Spleen (tissue), 11 donors: ENCODE results near the gene CDC42BPG. TPM values are rescaled to one million over a fixed set of nuclear protein-coding genes. Genes with fewer than 3 reads are reported as not detected.

ENCODE experiments used
- DNase-seq: peaks from one replicate; pipeline ENCODE4 v3.0.0-alpha.2; 2020
- H3K27ac ChIP-seq, 8 donors: fragments of 200-600 bp; sonication (generic) in 7 of 8; 1 replicate in 4 of 8; 2 replicates in 4 of 8; pipeline versions ENCODE4 v1.5.0 to v1.8.0; 2016 to 2021; ENCODE audit warnings: inconsistent platforms in 4 of 8, mild to moderate bottlenecking in 4 of 8, moderate library complexity in 1 of 8
- H3K27me3 ChIP-seq, 7 donors: fragments of 200-600 bp; sonication (generic) in 6 of 7; replicated peaks in 1 of 7; 1 replicate in 4 of 7; 2 replicates in 3 of 7; pipeline versions ENCODE4 v1.5.0 to v1.8.0; 2016 to 2021; ENCODE audit warnings: inconsistent platforms in 3 of 7, mild to moderate bottlenecking in 1 of 7
- H3K36me3 ChIP-seq, 6 donors: fragments of 200-600 bp; sonication (generic) in 5 of 6; 1 replicate in 4 of 6; 2 replicates in 2 of 6; pipeline versions ENCODE4 v1.5.0 to v1.8.0; 2016 to 2021; ENCODE audit warnings: inconsistent platforms in 2 of 6
- H3K4me1 ChIP-seq, 6 donors: fragments of 200-600 bp; sonication (generic) in 5 of 6; 1 replicate in 3 of 6; 2 replicates in 3 of 6; pipeline versions ENCODE4 v1.5.0 to v1.8.0; 2016 to 2021; ENCODE audit warnings: inconsistent platforms in 3 of 6
- H3K4me3 ChIP-seq, 8 donors: fragments of 200-600 bp; sonication (generic) in 7 of 8; 1 replicate in 4 of 8; 2 replicates in 4 of 8; pipeline versions ENCODE4 v1.5.0 to v1.8.0; 2016 to 2021; ENCODE audit warnings: inconsistent platforms in 4 of 8, mild to moderate bottlenecking in 4 of 8, moderate library complexity in 2 of 8
- H3K9me3 ChIP-seq, 8 donors: fragments of 200-600 bp; sonication (generic) in 7 of 8; 1 replicate in 4 of 8; 2 replicates in 4 of 8; pipeline versions ENCODE4 v1.5.0 to v1.8.0; 2016 to 2021; ENCODE audit warnings: inconsistent platforms in 4 of 8
- CTCF ChIP-seq, 11 experiments: fragments of 200-600 bp in 7 of 11; fragments of 450-650 bp in 4 of 11; sonication (generic) in 4 of 11; IDR thresholded peaks in 8 of 11; conservative IDR thresholded peaks in 3 of 11; 1 replicate in 7 of 11; 2 replicates in 4 of 11; pipeline versions ENCODE4 v1.4.0 to v1.8.0; 2016 to 2021; ENCODE audit warnings: antibody characterized with exemption in 11 of 11, inconsistent platforms in 4 of 11, mild to moderate bottlenecking in 1 of 11
- POLR2A ChIP-seq, 3 donors: fragments of 450-650 bp; IDR thresholded peaks; one replicate each; pipeline ENCODE4 v1.5.1; 2017; ENCODE audit warnings: antibody characterized with exemption in 3 of 3, mild to moderate bottlenecking in 1 of 3
- POLR2AphosphoS5 ChIP-seq, 3 donors: sonication (generic); formaldehyde crosslinking; IDR thresholded peaks; one replicate each; pipeline ENCODE4 v1.5.1; 2017; ENCODE audit warnings: antibody characterized with exemption in 3 of 3
- WGBS, 5 donors: extraction: QIAGEN DNeasy Blood & Tissue Kit in 3 of 5; methylation state at CpG; one replicate each; pipeline versions ENCODE4 v1.1.5 to v1.1.7; 2013 to 2018; 5-methylcytosine and 5-hydroxymethylcytosine counted together
- intact Hi-C: fragments of 100-400 bp; cut with DNase I; formaldehyde crosslinking; loops from one replicate; pipeline ENCODE4 v1.15.0; 2023; ENCODE audit warnings: low total_unique reads
- polyA plus RNA-seq, 3 donors: library from polyadenylated mRNA; stranded (reverse); fragments of 200-250 nt; gene quantifications; one replicate each; pipeline ENCODE4 v1.2.1, GENCODE V29; 2013
- total RNA-seq, 7 donors: library from RNA; depleted of rRNA in 3 of 7; stranded (reverse); fragments of >200 nt in 3 of 7; fragmentation: NEBNext Ultra II Directional in 4 of 7; extraction: Animal tissue kit (Norgen Biotek cat#: 25700) in 4 of 7; gene quantifications; one replicate each; pipeline versions ENCODE4 v1.1.0 to v1.2.1, GENCODE V29; 2016 to 2021
- donor health status: healthy with polysubstance abuse.
- donor health status: DM: no; HTN: no; CAD: no; lungs with moderate emphysema.
- donor health status: DM: no; HTN: no; CAD: no.
- donor health status: Bipolar disorder and iron deficiency.
- donor health status: healthy.
- donor health status: DM: no; HTN: no; CAD: no.
- donor health status: DM: yes; HTN: yes; CAD: no.

The CDC42BPG gene
- total and polyA plus RNA-seq, 10 donors, result 0.74 to 4.6 (median 2.5) TPM

GRCh38 chr11:64854534-64855502 lies 10.4 kb upstream of the CDC42BPG start:
- peaks cover 92 to 100% (median 100%) of the 10 kb centered on the region in 6 donors for H3K4me1 ChIP-seq
- peak overlapping the region; percentile 72 to 98 (median 92) for H3K27ac ChIP-seq
- TF ChIP-seq POLR2A (IDR thresholded peaks at IDR 0.05) (no peak), POLR2AphosphoS5 (IDR thresholded peaks at IDR 0.05) (peak; percentile 85 to 94 (median 89))
- peak; percentile 84 for DNase-seq
- intact Hi-C loops, result no loop called here
- H3K4me3 ChIP-seq, result peak overlapping the region in 3 of 8 donors; percentile 3 to 46 (median 7)
- no peaks in the 10 kb centered on the region for H3K9me3 ChIP-seq
- WGBS, 5 donors, result 61 to 79% (median 75%) methylated on average over 34 to 45 of the region's 45 CpGs
- H3K36me3 ChIP-seq, result peaks cover 0 to 87% (median 45%) of the 10 kb centered on the region in 6 donors
- H3K27me3 ChIP-seq, result no peaks in the 10 kb centered on the region

GRCh38 chr11:64854157-64854533 lies 9.7 kb upstream of the CDC42BPG start:
- Histone ChIP-seq H3K27ac (peak overlapping the region; percentile 72 to 98 (median 92)), H3K9me3 (no peaks in the 10 kb centered on the region), H3K36me3 (peaks cover 0 to 80% (median 41%) of the 10 kb centered on the region in 6 donors), H3K4me3 (peak overlapping the region in 5 of 8 donors; percentile 1 to 46 (median 11)), H3K4me1 (peaks cover 92 to 100% (median 100%) of the 10 kb centered on the region in 6 donors), H3K27me3 (no peaks in the 10 kb centered on the region)
- TF ChIP-seq CTCF (IDR thresholded peaks at IDR 0.05 in 8 of 11, conservative IDR thresholded peaks at IDR 0.05 in 3 of 11) (no peak), POLR2AphosphoS5 (IDR thresholded peaks at IDR 0.05) (no peak), POLR2A (IDR thresholded peaks at IDR 0.05) (no peak)
- 72 to 86% (median 82%) methylated on average over 19 to 25 of the region's 25 CpGs for WGBS, 5 donors
- intact Hi-C loops, result no loop called here
- peak; percentile 84 for DNase-seq

- intact Hi-C loops, result no loop called here
- WGBS, 5 donors, result 26 to 40% (median 28%) methylated on average over 20 to 27 of the region's 27 CpGs
- peak; percentile 91 for DNase-seq
- TF ChIP-seq POLR2A (IDR thresholded peaks at IDR 0.05) (no peak), POLR2AphosphoS5 (IDR thresholded peaks at IDR 0.05) (peak; percentile 74 to 81 (median 74))
- peaks cover 0 to 76% (median 41%) of the 10 kb centered on the region in 6 donors for H3K36me3 ChIP-seq
- H3K4me3 ChIP-seq, result peak overlapping the region in 5 of 8 donors; percentile 1 to 46 (median 11)
- H3K27me3 ChIP-seq, result no peaks in the 10 kb centered on the region
- H3K27ac ChIP-seq, result peak overlapping the region; percentile 72 to 98 (median 92)
- no peaks in the 10 kb centered on the region for H3K9me3 ChIP-seq
- peaks cover 92 to 100% (median 100%) of the 10 kb centered on the region in 6 donors for H3K4me1 ChIP-seq
These were observed 9.3 kb upstream of the CDC42BPG start for GRCh38 chr11:64853709-64854108.

- WGBS, 5 donors, result 48 to 57% (median 53%) methylated on average over 21 to 24 of the region's 24 CpGs
- peaks cover 0 to 68% (median 41%) of the 10 kb centered on the region in 6 donors for H3K36me3 ChIP-seq
- intact Hi-C loops, result no loop called here
- no peaks in the 10 kb centered on the region for H3K27me3 ChIP-seq
- H3K9me3 ChIP-seq, result no peaks in the 10 kb centered on the region
- H3K4me1 ChIP-seq, result peaks cover 91 to 100% (median 100%) of the 10 kb centered on the region in 6 donors
- no peak for TF ChIP-seq POLR2A (IDR thresholded peaks at IDR 0.05)
- TF ChIP-seq POLR2AphosphoS5 (IDR thresholded peaks at IDR 0.05), result peak in 1 of 3 donors; percentile 59
- DNase-seq, result peak; percentile 86
- H3K27ac ChIP-seq, result peak overlapping the region; percentile 72 to 98 (median 92)
- peak overlapping the region in 2 of 8 donors; percentile 18 to 46 for H3K4me3 ChIP-seq
These were observed 8.5 kb upstream of the CDC42BPG start for GRCh38 chr11:64852804-64853509.

- peaks cover 0 to 57% (median 39%) of the 10 kb centered on the region in 6 donors for H3K36me3 ChIP-seq
- H3K4me1 ChIP-seq, result peaks cover 89 to 100% (median 100%) of the 10 kb centered on the region in 6 donors
- WGBS, 5 donors, result 43 to 68% (median 67%) methylated on average over 5 to 8 of the region's 8 CpGs
- no peak for DNase-seq
- H3K4me3 ChIP-seq, result peak overlapping the region in 2 of 8 donors; percentile 6 to 46
- H3K27ac ChIP-seq, result peak overlapping the region; percentile 72 to 98 (median 92)
- no peaks in the 10 kb centered on the region for H3K9me3 ChIP-seq
- intact Hi-C loops, result no loop called here
- peak in 1 of 3 donors; percentile 17 for TF ChIP-seq POLR2A (IDR thresholded peaks at IDR 0.05)
- no peak for TF ChIP-seq CTCF (IDR thresholded peaks at IDR 0.05 in 8 of 11, conservative IDR thresholded peaks at IDR 0.05 in 3 of 11)
- peak; percentile 50 to 79 (median 56) for TF ChIP-seq POLR2AphosphoS5 (IDR thresholded peaks at IDR 0.05)
- no peaks in the 10 kb centered on the region for H3K27me3 ChIP-seq
These were observed 7.4 kb upstream of the CDC42BPG start for GRCh38 chr11:64851831-64852351.
